Glomerular visceral epithelial cell (primary cell): ENCODE measurements around the gene TCF7L1.

Experiments
- DNase-seq: peaks from one replicate; pipeline ENCODE4 v3.0.0-alpha.2; 2016; ENCODE audit errors: extremely low spot score

The TCF7L1 gene

GRCh38 chr2:85356186-85356585, 223.0 kb downstream of the TCF7L1 start:
- no peak for DNase-seq

- no peak for DNase-seq
These were observed 224.5 kb downstream of the TCF7L1 start for GRCh38 chr2:85357736-85358135.
